Measurements from ENCODE around the gene HERC4. TPM values are rescaled to one million over a fixed set of nuclear protein-coding genes. Genes with fewer than 3 reads are reported as not detected.

Gene HERC4
- total RNA-seq, 1 donor from 2014 or later, result 15.0 TPM

GRCh38 chr10:67917679-67918078, 157.4 kb downstream of the HERC4 start:
- Histone ChIP-seq H3K9me3 (no peaks in the 10 kb centered on the region), H3K36me3 (peaks cover 35 to 48% of the 10 kb centered on the region in 2 donors), H3K27ac (no peak overlapping the region), H3K4me1 (no peaks in the 10 kb centered on the region), H3K27me3 (no peaks in the 10 kb centered on the region), H3K4me3 (no peak overlapping the region)
- TF ChIP-seq CTCF (IDR thresholded peaks at IDR 0.05), result no peak
- intact Hi-C loops (cut with DNase I), result no loop called here
- no peak for DNase-seq (ENCODE audit: low spot score in 2 of 2)

GRCh38 chr10:67917169-67917568, 157.9 kb downstream of the HERC4 start:
- Histone ChIP-seq H3K36me3 (peaks cover 40 to 53% of the 10 kb centered on the region in 2 donors), H3K9me3 (no peaks in the 10 kb centered on the region), H3K27me3 (no peaks in the 10 kb centered on the region), H3K27ac (no peak overlapping the region), H3K4me1 (no peaks in the 10 kb centered on the region), H3K4me3 (no peak overlapping the region)
- TF ChIP-seq CTCF (IDR thresholded peaks at IDR 0.05), result no peak
- no peak for DNase-seq (ENCODE audit: low spot score in 2 of 2)
- intact Hi-C loops (cut with DNase I), result no loop called here

- Histone ChIP-seq H3K36me3 (peaks cover 57 to 67% of the 10 kb centered on the region in 2 donors), H3K4me1 (no peaks in the 10 kb centered on the region), H3K9me3 (no peaks in the 10 kb centered on the region), H3K4me3 (no peak overlapping the region), H3K27ac (no peak overlapping the region), H3K27me3 (no peaks in the 10 kb centered on the region)
- TF ChIP-seq CTCF (IDR thresholded peaks at IDR 0.05), result no peak
- DNase-seq (ENCODE audit: low spot score in 2 of 2), result no peak
- intact Hi-C loops (cut with DNase I), result no loop called here
These were observed 160.2 kb downstream of the HERC4 start for GRCh38 chr10:67914777-67915340.

GRCh38 chr10:67912331-67912946, 162.6 kb downstream of the HERC4 start:
- H3K27me3 ChIP-seq, result no peaks in the 10 kb centered on the region
- no peak for DNase-seq (ENCODE audit: low spot score in 2 of 2)
- no peaks in the 10 kb centered on the region for H3K4me1 ChIP-seq
- H3K9me3 ChIP-seq, result no peaks in the 10 kb centered on the region
- intact Hi-C loops (cut with DNase I), result no loop called here
- peaks cover 78 to 80% of the 10 kb centered on the region in 2 donors for H3K36me3 ChIP-seq
- TF ChIP-seq CTCF (IDR thresholded peaks at IDR 0.05), result no peak
- H3K4me3 ChIP-seq, result no peak overlapping the region
- H3K27ac ChIP-seq, result no peak overlapping the region

DNA sequence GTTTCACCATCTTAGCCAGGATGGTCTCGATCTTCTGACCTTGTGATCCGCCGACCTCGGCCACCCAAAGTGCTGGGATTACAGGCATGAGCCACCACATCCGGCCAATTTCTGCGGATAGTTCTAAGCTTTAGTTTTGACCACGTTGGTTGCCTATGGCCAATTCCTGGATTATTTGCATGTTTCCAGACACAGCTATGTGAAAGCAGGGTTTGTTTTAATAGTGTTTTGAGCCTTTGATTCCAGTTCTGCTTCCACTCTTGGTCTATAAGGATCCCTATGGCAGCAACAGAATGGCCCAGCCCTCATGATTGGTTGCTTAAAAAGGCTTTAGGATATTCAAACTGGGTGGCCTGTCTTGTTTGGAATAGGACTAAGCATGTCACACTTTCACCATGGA, 171.5 kb downstream of the HERC4 start:
- Histone ChIP-seq H3K36me3 (peaks cover 25 to 72% of the 10 kb centered on the region in 2 donors), H3K4me3 (no peak overlapping the region), H3K27me3 (no peaks in the 10 kb centered on the region), H3K4me1 (no peaks in the 10 kb centered on the region), H3K27ac (no peak overlapping the region), H3K9me3 (no peaks in the 10 kb centered on the region)
- no peak for TF ChIP-seq CTCF (IDR thresholded peaks at IDR 0.05)
- DNase-seq (ENCODE audit: low spot score in 2 of 2), result no peak
- intact Hi-C loops (cut with DNase I), result no loop called here
